ENCODE results near the gene HKDC1.

Gene HKDC1

DNA sequence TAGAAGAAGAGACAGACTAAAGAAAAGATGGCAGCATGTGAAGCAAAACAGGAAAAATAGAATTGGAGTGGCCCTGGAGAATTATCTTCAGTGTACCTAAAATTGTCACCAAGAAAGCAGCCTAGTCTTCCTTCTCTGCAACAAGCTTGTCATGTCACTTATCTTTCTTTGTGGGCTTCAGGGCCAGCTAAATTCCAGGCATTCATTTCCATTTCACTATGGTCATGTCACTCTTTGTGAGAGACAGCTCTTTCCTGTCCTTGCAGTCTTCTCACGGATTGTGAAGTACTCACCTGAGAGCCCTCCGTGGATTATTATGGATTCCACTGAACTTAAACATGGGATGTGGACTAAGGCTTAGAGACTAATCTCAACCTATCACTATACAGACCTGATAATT is 9.0 kb upstream of the HKDC1 start:
- no peak overlapping the region for H3K4me3 ChIP-seq (ENCODE audit: low read depth, low read length)
- no peak for TF ChIP-seq CTCF (IDR thresholded peaks at IDR 0.05; ENCODE audit: borderline replicate concordance, insufficient read depth, low read depth, low read length)

DNA sequence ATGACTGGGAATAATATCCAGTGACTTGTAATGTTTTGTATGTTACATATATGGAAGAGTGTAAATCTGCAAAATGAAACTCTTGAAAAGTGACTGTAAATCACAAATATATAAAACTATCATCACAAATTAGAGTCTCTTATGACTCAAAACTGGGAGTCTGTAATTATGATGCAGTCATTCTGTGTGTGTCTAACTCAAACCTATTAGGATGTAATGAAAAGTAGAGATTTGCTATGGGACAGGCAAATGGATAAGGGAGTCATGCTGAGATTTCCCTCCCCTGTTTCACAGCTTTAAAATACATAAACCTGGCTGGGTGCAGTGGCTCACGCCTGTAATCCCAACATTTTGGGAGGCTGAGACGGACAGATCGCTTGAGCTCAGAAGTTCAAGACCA is 8.6 kb upstream of the HKDC1 start:
- TF ChIP-seq CTCF (IDR thresholded peaks at IDR 0.05; ENCODE audit: borderline replicate concordance, insufficient read depth, low read depth, low read length), result no peak
- H3K4me3 ChIP-seq (ENCODE audit: low read depth, low read length), result no peak overlapping the region

GRCh38 chr10:69213591-69214311 is 6.4 kb upstream of the HKDC1 start:
- no peak for TF ChIP-seq CTCF (IDR thresholded peaks at IDR 0.05; ENCODE audit: borderline replicate concordance, insufficient read depth, low read depth, low read length)
- no peak overlapping the region for H3K4me3 ChIP-seq (ENCODE audit: low read depth, low read length)

GRCh38 chr10:69214666-69215131 is 5.4 kb upstream of the HKDC1 start:
- no peak overlapping the region for H3K4me3 ChIP-seq (ENCODE audit: low read depth, low read length)
- TF ChIP-seq CTCF (IDR thresholded peaks at IDR 0.05; ENCODE audit: borderline replicate concordance, insufficient read depth, low read depth, low read length), result no peak

DNA sequence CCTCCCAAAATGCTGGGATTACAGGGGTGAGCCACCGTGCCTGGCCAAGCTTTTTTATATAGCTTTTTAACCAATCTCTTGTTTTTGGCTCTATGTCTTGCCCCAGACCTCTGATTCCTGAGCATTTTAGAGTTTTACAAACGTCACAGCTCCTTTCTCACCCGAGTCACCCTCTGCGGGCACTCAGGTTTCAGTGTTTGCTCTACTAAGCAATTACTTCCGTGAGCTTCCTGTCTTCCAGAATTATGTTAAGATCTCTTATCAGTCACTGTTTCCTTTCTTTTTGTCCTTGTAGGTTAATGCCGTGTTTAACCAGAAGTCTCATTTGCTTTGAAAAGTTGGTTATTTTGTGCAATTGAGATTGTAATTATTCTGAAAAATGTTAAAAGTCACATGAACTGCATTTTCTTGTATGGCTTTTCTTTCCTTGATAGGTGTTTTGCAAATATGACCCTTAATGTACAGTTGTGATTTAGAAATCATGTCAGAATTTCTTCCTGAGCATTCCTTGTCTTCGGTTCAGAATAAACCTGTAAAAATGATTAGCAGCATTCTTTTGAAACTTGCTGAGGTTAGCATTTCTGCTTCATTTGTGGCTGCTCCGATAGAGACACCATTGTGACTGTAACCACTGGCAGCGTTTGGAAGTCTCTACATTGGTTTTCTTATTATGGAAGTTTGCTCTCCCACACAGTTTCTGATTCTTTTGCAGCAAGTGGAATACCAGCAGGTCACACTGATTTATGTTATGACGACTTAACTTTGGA is 4.5 kb upstream of the HKDC1 start:
- no peak overlapping the region for H3K4me3 ChIP-seq (ENCODE audit: low read depth, low read length)
- TF ChIP-seq CTCF (IDR thresholded peaks at IDR 0.05; ENCODE audit: borderline replicate concordance, insufficient read depth, low read depth, low read length), result no peak

DNA sequence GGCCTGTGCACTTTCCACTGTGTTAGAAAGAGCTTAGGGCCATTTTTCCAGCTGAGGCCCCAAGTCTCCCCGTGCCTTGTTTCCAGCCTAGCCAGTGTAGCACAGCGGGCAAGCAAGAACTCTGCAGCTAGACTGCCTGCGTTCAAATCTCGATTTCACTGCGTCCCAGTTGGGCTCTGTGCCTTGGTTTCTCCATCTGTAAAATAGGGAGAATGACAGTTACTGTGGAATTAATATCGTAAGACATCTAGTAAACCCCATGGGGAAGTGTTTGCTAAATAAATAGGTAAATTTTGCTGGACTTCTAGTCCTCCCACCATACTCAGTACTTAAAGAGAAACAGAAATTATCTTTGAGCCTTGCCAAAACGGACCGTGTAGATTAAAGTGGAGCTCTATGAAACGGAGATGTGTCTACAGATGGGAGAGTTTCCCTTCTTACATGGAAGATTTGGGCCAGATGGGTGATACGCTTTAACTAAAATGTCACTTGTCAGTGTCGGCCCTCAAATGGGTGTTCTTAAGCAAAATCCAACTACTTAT is 3.5 kb upstream of the HKDC1 start:
- TF ChIP-seq CTCF (IDR thresholded peaks at IDR 0.05; ENCODE audit: borderline replicate concordance, insufficient read depth, low read depth, low read length), result no peak
- no peak overlapping the region for H3K4me3 ChIP-seq (ENCODE audit: low read depth, low read length)

Measured in GM12875 (cell line).